Transverse colon (tissue), 4 donors: ENCODE data around the gene EFEMP2. TPM values are rescaled to one million over a fixed set of nuclear protein-coding genes. Genes with fewer than 3 reads are reported as not detected.

Experiments
- DNase-seq: peaks from one replicate; pipeline ENCODE4 v3.0.0-alpha.2; 2019
- H3K27ac ChIP-seq, 4 donors: fragments of 200-600 bp; sonication (generic); 2 replicates each; pipeline ENCODE4 v1.5.1; 2016 to 2018; ENCODE audit warnings: inconsistent platforms in 4 of 4
- H3K27me3 ChIP-seq: fragments of 200-600 bp; sonication (generic); 2 replicates; pipeline ENCODE4 v1.5.1; 2017; ENCODE audit warnings: inconsistent platforms
- H3K36me3 ChIP-seq, 4 donors: fragments of 200-600 bp; sonication (generic); 2 replicates each; pipeline ENCODE4 v1.5.1; 2017 to 2019; ENCODE audit warnings: inconsistent platforms in 4 of 4
- H3K4me1 ChIP-seq, 4 donors: fragments of 200-600 bp; sonication (generic); 2 replicates each; pipeline ENCODE4 v1.5.1; 2017 to 2020; ENCODE audit warnings: inconsistent platforms in 4 of 4
- H3K4me3 ChIP-seq, 4 donors: fragments of 200-600 bp; sonication (generic); 1 replicate in 1 of 4; 2 replicates in 3 of 4; pipeline versions ENCODE4 v1.5.1 to v1.6.1; 2017 to 2019; ENCODE audit warnings: inconsistent platforms in 4 of 4
- H3K9me3 ChIP-seq, 2 donors: fragments of 200-600 bp; sonication (generic); 2 replicates each; pipeline ENCODE4 v1.5.1; 2017 to 2019; ENCODE audit warnings: inconsistent platforms in 2 of 2
- CTCF ChIP-seq, 5 experiments: fragments of 200-600 bp in 3 of 5; fragments of 450-650 bp in 2 of 5; sonication (generic) in 3 of 5; IDR thresholded peaks; 1 replicate in 2 of 5; 2 replicates in 3 of 5; pipeline ENCODE4 v1.5.1; 2016 to 2017; ENCODE audit warnings: antibody characterized with exemption in 5 of 5, inconsistent platforms in 3 of 5, mild to moderate bottlenecking in 2 of 5, moderate library complexity in 1 of 5
- EP300 ChIP-seq: sonication (generic); formaldehyde crosslinking; IDR thresholded peaks from one replicate; pipeline ENCODE4 v1.6.1; 2017; ENCODE audit warnings: antibody characterized with exemption, low read depth
- POLR2A ChIP-seq: fragments of 450-650 bp; IDR thresholded peaks from one replicate; pipeline ENCODE4 v1.6.1; 2016; ENCODE audit warnings: antibody characterized with exemption, mild to moderate bottlenecking, moderate library complexity
- POLR2AphosphoS5 ChIP-seq, 3 donors: sonication (generic); formaldehyde crosslinking; IDR thresholded peaks; one replicate each; pipeline ENCODE4 v1.6.1; 2016; ENCODE audit warnings: antibody characterized with exemption in 3 of 3
- WGBS, 2 donors: methylation state at CpG; one replicate each; pipeline ENCODE4 v1.1.5; 2018; ENCODE audit warnings: low coverage in 1 of 2; 5-methylcytosine and 5-hydroxymethylcytosine counted together
- in situ Hi-C, 4 donors: fragments of 200-750 bp; cut with MboI; loops; one replicate each; pipeline versions ENCODE4 v1.15.0 to v1.15.1; 2017; ENCODE audit warnings: low sequenced_read_pairs in 3 of 4, low pct_ligation_motif_present in 1 of 4, low pct_unique_long_range_greater_than_20kb in 1 of 4
- intact Hi-C: fragments of 100-400 bp; cut with DNase I; formaldehyde crosslinking; loops from one replicate; pipeline ENCODE4 v1.15.1; 2023; ENCODE audit warnings: low total_unique reads
- total RNA-seq, 4 donors: library from RNA; depleted of rRNA; stranded (reverse); fragments of >200 nt; gene quantifications; one replicate each; pipeline ENCODE4 v1.1.0, GENCODE V29; 2016

The EFEMP2 gene
- total RNA-seq, 4 donors from 2014 or later = 15.2 to 34.4 (median 25.1) TPM

DNA sequence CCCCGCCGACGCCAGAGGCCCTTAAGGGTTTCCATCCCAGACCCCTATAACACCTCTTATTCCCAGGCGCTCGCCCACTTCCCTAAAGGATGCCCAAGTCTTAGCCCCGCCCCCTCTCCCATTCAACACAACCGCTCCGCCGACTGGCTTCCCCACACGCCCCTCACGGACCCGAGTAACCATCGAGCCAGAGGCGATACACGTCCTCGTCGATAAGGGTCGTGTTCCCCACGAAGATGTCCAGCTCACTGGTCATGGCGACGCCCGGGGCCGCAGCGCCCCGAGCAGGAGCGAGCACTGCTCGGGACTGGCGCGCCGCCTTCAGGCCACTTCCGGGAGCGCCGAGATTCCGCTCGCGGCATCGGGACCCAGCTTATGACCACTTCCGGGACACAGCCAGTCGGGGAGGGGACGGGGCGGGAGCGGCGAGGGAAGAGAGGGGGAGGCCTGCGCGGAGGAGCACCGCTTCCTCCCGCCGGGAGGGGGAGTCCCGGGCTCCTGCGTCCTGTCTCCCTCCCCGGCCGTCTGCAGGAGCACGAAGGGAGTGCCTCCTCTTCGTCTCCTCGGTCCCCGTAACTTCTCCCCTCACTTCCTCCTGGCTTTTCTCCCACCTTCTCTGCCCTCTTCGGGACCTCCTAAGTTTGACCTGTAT, 15.7 kb upstream of the EFEMP2 start, which contains the start of gene FIBP:
Gene FIBP, minus strand, starts transcription at position 309 of the 652 bp plus-strand sequence. Its CDS starts 53 bp downstream, at position 256.
- peak within 1 kb of the TSS; percentile 95 to 99 (median 97) for H3K27ac ChIP-seq
- intact Hi-C loops (loop anchor here (2.0 kb wide), 1 partner anchor 31 kb away; the partner anchor contains the start of genes C11orf68 and DRAP1), in situ Hi-C loops (loop anchor here in 3 of 4 donors (10.0 to 25.0 kb wide), 2 partner anchors 97 to 99 kb away; no protein-coding TSS in a partner anchor)
- H3K9me3 ChIP-seq = no peaks in the 10 kb centered on the region
- WGBS, 2 donors = 0 to 1% methylated on average over 3 to 53 of the region's 57 CpGs
- peak; percentile 98 for DNase-seq
- H3K27me3 ChIP-seq = no peaks in the 10 kb centered on the region
- H3K36me3 ChIP-seq = peaks cover 0 to 4% (median 0%) of the 10 kb centered on the region in 4 donors
- no peak for TF ChIP-seq EP300
- TF ChIP-seq POLR2AphosphoS5 (IDR thresholded peaks at IDR 0.05) = peak; percentile 90 to 97 (median 93)
- peak; percentile 94 for TF ChIP-seq POLR2A
- peak; percentile 77 to 99 (median 87) for TF ChIP-seq CTCF (IDR thresholded peaks at IDR 0.05)
- peaks cover 36 to 70% (median 55%) of the 10 kb centered on the region in 4 donors for H3K4me1 ChIP-seq
- H3K4me3 ChIP-seq = peak within 1 kb of the TSS; percentile 50 to 79 (median 54)

DNA sequence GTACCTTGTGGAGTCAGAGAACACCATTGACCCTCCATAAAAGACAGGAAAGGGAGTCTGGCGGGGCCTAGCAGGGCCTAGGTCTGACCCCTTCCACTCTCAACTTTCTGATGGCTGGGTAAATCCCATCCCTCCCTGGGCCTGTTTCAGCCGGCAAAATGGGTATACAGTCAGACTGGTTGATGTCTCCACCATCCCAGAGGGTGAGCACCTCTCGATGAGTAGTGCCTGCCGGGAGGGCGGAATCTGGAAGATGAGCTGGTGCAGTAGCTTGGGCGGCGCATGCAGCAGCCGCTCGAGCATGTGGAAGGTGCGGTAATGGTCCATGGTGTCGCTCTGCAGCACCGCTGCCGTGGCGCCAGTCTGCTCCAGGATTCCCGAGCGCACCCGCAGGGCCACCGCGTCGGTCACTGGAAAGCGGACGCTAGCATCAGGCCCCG, 15.1 kb upstream of the EFEMP2 start:
- no peak for DNase-seq
- H3K4me1 ChIP-seq = peaks cover 31 to 65% (median 49%) of the 10 kb centered on the region in 4 donors
- WGBS, 2 donors = 5% methylated on average over 21 of the region's 23 CpGs; no CpG with 5 or more reads in 1 of the 2 donors

GRCh38 chr11:65886826-65887722, 14.5 kb upstream of the EFEMP2 start:
- TF ChIP-seq POLR2AphosphoS5 (IDR thresholded peaks at IDR 0.05) (no peak), POLR2A (no peak), CTCF (IDR thresholded peaks at IDR 0.05) (no peak), EP300 (no peak)
- WGBS, 2 donors = 81 to 100% methylated on average over 1 to 14 of the region's 14 CpGs
- in situ Hi-C loops (loop anchor here in 3 of 4 donors (10.0 to 25.0 kb wide), 2 partner anchors 98 to 100 kb away; no protein-coding TSS in a partner anchor), intact Hi-C loops (no loop called here)
- peak overlapping the region in 2 of 4 donors; percentile 57 to 79 for H3K4me3 ChIP-seq
- H3K4me1 ChIP-seq = peaks cover 24 to 58% (median 43%) of the 10 kb centered on the region in 4 donors
- H3K27ac ChIP-seq = peak overlapping the region; percentile 95 to 99 (median 97)
- DNase-seq = peak; percentile 29
- no peaks in the 10 kb centered on the region for H3K9me3 ChIP-seq
- peaks cover 0 to 5% (median 0%) of the 10 kb centered on the region in 4 donors for H3K36me3 ChIP-seq
- H3K27me3 ChIP-seq = no peaks in the 10 kb centered on the region

More for the DNA sequence above, 15.1 kb upstream of the EFEMP2 start:
- H3K9me3 ChIP-seq = no peaks in the 10 kb centered on the region
- TF ChIP-seq POLR2A = no peak
- H3K27ac ChIP-seq = peak overlapping the region; percentile 95 to 99 (median 97)
- H3K4me3 ChIP-seq = peak overlapping the region; percentile 50 to 79 (median 54)
- in situ Hi-C loops (loop anchor here in 3 of 4 donors (10.0 to 25.0 kb wide), 2 partner anchors 97 to 100 kb away; no protein-coding TSS in a partner anchor), intact Hi-C loops (loop anchor here (2.0 kb wide), 1 partner anchor 31 kb away; the partner anchor contains the start of genes C11orf68 and DRAP1)
- peaks cover 0 to 5% (median 0%) of the 10 kb centered on the region in 4 donors for H3K36me3 ChIP-seq
- H3K27me3 ChIP-seq = no peaks in the 10 kb centered on the region

- intact Hi-C loops (no loop called here), in situ Hi-C loops (loop anchor here in 3 of 4 donors (10.0 to 25.0 kb wide), 2 partner anchors 99 to 101 kb away; no protein-coding TSS in a partner anchor)
- H3K27ac ChIP-seq = peak overlapping the region in 1 of 4 donors; percentile 62
- peaks cover 0 to 5% (median 0%) of the 10 kb centered on the region in 4 donors for H3K36me3 ChIP-seq
- H3K9me3 ChIP-seq = no peaks in the 10 kb centered on the region
- TF ChIP-seq POLR2A (no peak), CTCF (IDR thresholded peaks at IDR 0.05) (no peak), POLR2AphosphoS5 (IDR thresholded peaks at IDR 0.05) (no peak), EP300 (no peak)
- 88 to 93% methylated on average over 6 to 12 of the region's 12 CpGs for WGBS, 2 donors
- H3K4me1 ChIP-seq = peaks cover 19 to 47% (median 32%) of the 10 kb centered on the region in 4 donors
- no peaks in the 10 kb centered on the region for H3K27me3 ChIP-seq
- H3K4me3 ChIP-seq = no peak overlapping the region
- peak; percentile 24 for DNase-seq
Measured at GRCh38 chr11:65885808-65886536, 13.4 kb upstream of the EFEMP2 start.
